GM23338 (cell line): Measurements from ENCODE around the gene SASH1. TPM values are rescaled to one million over a fixed set of nuclear protein-coding genes. Genes with fewer than 3 reads are reported as not detected.

Experiments
- CTCF ChIP-seq, 2 experiments: fragments of 200-600 bp in 1 of 2; sonication (generic) in 1 of 2; conservative IDR thresholded peaks; 2 replicates each; pipeline versions ENCODE4 v1.5.1 to v1.6.1; 2016 to 2017; ENCODE audit warnings: antibody characterized with exemption in 2 of 2, low read depth in 2 of 2, mild to moderate bottlenecking in 2 of 2, moderate library complexity in 1 of 2
- JUNB ChIP-seq: IDR thresholded peaks from one replicate; pipeline ENCODE4 v1.6.1; 2016; ENCODE audit warnings: antibody characterized with exemption; ENCODE audit not compliant: unreplicated experiment
- NANOG ChIP-seq: IDR thresholded peaks from 2 replicates; pipeline ENCODE4 v1.6.1; 2016; ENCODE audit warnings: antibody characterized with exemption, borderline replicate concordance
- POLR2AphosphoS5 ChIP-seq: IDR thresholded peaks from 2 replicates; pipeline ENCODE4 v1.6.1; 2016; ENCODE audit warnings: antibody characterized with exemption, low read depth
- STAT1 ChIP-seq: IDR thresholded peaks from one replicate; pipeline ENCODE4 v1.6.1; 2016; ENCODE audit warnings: antibody characterized with exemption; ENCODE audit not compliant: unreplicated experiment
- ZNF114 ChIP-seq: fragments of 250-450 bp; sonication (Bioruptor Pico); IDR thresholded peaks from 2 replicates; pipeline ENCODE4 v1.5.0; 2020; ENCODE audit warnings: mild to moderate bottlenecking, moderate library complexity
- ZNF331 ChIP-seq: fragments of 250-450 bp; sonication (Bioruptor Pico); IDR thresholded peaks from 2 replicates; pipeline ENCODE4 v1.5.0; 2020; ENCODE audit warnings: low read depth, mild to moderate bottlenecking, moderate library complexity
- ZNF462 ChIP-seq: fragments of 250-450 bp; sonication (Bioruptor Pico); IDR thresholded peaks from 2 replicates; pipeline ENCODE4 v1.5.0; 2020; ENCODE audit warnings: mild to moderate bottlenecking, moderate library complexity
- polyA plus RNA-seq: library from polyadenylated mRNA; unstranded; fragments of >200 nt; fragmentation: Nextera tagmentation; extraction: Ambion mirVana; gene quantifications from 2 replicates; pipeline ENCODE4 v1.2.1, GENCODE V29; 2016
- total RNA-seq: library from RNA; depleted of rRNA; stranded (reverse); fragments of >200 nt; shearing (Covaris generic); gene quantifications from 2 replicates; pipeline ENCODE4 v1.2.3, GENCODE V29; 2014

The SASH1 gene
- total and polyA plus RNA-seq, 2 experiments from 2014 or later, result 8.2 to 30.2 TPM

- TF ChIP-seq ZNF462 (CRISPR knock-in tag) (no peak), ZNF114 (CRISPR knock-in tag) (no peak), STAT1 (no peak), ZNF331 (no peak), POLR2AphosphoS5 (no peak), NANOG (no peak), CTCF (conservative IDR thresholded peaks at IDR 0.05; ENCODE audit: low read depth in 2 of 2) (no peak), JUNB (no peak)
These were observed 215.2 kb downstream of the SASH1 start (continued) for GRCh38 chr6:148557796-148558321.
